GM12872 (cell line): ENCODE measurements around the gene E2F6.

ENCODE experiments used
- TF ChIP-seq, protein P1 (sequence below): IDR thresholded peaks from 3 replicates; pipeline ENCODE4 v1.5.1; 2011; ENCODE audit warnings: low read depth, mild to moderate bottlenecking, low read length, moderate library complexity; ENCODE audit not compliant: insufficient read depth

E2F6 gene

DNA sequence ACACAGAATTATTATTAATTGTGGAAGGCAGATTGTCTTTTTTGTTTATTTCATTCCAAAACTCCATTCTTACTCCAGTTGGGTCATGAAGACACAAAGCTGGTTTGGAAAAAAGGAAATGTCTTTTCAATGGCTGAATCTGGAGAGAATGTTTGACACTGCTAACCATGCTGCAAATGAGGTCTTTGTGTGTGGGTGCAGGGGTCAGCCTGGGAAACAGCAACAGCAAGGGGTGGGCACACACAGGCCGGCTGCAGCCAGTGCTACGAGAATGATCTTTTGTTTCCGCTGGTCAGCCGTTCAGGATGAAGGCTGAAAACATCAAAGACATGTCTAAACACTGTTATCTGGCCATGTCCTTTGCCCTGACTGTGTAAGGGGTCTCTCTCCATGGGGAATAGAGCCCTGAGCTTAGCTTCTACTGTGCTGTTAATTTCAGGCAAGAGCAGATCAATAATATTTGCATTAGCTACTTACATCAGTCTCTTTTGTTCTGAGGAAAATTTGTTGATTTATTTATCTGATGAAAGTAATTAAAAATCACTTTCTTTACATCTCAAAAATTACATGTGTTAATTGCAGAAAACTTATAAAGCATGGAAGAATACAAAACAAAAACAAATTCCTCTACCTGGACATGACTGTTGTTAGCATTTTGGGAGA is 33.3 kb upstream of the E2F6 start:
- TF ChIP-seq, protein P1, sequence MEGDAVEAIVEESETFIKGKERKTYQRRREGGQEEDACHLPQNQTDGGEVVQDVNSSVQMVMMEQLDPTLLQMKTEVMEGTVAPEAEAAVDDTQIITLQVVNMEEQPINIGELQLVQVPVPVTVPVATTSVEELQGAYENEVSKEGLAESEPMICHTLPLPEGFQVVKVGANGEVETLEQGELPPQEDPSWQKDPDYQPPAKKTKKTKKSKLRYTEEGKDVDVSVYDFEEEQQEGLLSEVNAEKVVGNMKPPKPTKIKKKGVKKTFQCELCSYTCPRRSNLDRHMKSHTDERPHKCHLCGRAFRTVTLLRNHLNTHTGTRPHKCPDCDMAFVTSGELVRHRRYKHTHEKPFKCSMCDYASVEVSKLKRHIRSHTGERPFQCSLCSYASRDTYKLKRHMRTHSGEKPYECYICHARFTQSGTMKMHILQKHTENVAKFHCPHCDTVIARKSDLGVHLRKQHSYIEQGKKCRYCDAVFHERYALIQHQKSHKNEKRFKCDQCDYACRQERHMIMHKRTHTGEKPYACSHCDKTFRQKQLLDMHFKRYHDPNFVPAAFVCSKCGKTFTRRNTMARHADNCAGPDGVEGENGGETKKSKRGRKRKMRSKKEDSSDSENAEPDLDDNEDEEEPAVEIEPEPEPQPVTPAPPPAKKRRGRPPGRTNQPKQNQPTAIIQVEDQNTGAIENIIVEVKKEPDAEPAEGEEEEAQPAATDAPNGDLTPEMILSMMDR: no peak

DNA sequence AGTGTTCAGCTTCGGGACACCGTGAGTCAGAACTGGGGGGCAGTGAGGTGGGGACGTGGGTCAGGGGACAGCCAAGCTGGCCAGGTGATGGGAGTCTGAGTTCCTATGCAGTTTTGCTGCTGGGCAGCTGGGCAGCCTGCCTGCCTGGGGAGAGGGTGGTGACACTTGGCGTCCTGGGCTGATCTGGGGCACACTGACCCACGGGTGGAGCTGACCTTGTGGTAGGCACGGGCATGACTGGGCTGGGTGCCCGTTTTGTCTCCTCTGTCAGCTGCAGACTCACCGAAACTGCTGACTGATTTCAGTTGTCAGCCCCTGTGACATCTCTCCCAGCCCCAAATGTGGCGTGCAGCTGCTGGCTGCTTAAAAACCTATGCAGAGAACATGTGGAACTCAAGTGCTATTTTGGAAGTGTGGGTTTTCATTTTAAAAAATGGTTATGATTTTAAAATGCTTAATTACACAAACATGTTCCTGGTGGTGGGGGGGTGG is 32.6 kb upstream of the E2F6 start:
- TF ChIP-seq, protein P1: peak; percentile 14; the same call in 1 of the 3 replicates

DNA sequence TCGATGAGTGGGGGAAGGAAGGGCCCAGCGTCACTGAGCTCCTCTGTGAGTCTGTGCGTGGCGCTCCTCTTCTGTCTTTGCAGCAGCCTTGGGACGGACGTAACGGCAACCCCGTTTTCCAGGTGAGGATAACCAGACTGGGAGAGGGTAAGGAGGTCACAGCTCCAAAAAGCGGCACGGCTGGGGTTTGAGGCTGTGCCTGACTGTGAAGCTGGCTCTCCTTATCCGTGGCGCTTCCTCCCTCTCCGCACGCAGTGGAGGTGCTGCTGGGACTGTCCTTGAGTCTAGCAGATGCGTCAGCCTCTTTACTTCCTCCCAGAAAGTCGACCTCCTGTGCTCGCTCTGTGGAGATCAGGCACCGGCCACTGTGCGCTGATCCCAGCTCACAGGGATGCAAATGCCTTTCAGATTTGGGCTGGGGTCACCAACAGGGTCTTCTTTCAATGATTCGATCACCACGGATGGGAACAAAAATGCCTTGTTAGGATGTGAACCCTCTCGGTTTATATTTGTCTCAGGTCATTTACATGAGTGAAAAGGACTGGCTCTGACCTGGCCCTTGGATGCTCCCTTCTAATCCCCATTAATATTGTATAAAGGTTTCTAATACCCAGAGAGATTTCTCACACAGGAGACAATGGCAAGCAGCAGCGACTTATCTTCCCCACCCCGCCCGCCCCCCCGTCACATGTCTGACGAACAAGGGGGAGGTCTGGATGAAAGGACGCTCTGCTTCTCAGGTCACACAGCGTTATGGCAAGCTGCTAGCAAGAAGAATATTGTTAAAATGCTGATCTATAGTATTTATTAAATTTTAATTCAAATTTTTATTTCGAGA is 30.1 kb upstream of the E2F6 start:
- TF ChIP-seq, protein P1: no peak

DNA sequence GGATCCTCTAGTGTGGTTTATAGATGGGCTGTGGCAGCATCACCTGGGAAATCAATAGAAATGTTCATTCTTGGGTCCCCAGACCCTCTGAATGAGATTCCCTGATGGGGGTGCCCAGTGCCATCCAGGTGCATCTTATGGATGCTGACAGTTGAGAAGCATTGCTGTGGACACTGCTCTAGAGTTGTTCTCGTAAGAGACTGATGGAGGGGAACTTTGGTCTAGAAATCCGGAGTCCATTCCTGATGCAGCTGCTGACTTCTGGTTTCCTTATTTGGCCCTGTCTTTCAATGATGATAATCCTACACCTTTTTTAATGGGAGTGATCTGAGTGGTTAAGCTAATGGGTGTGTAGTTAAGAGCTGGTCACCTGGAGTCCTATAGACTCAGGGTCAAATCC is 28.3 kb upstream of the E2F6 start:
- TF ChIP-seq, protein P1: no peak

DNA sequence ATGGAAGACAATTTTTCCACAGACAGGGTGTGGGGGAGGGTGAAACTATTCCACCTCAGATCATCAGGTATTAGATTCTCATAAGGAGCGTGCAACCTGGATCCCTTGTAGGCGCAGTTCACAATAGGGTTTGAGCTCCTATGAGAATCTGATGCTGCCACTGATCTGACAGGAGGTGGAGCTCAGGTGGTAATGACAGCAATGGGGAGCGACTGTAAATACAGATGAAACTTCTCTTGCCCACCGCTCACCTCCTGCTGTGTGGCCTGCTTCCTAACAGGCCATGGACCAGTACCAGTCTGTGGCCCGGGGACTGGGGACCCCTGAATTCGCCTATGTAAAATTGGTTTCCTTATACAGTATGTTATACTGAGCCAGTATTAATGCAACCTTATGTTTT is 27.3 kb upstream of the E2F6 start:
- TF ChIP-seq, protein P1: no peak

DNA sequence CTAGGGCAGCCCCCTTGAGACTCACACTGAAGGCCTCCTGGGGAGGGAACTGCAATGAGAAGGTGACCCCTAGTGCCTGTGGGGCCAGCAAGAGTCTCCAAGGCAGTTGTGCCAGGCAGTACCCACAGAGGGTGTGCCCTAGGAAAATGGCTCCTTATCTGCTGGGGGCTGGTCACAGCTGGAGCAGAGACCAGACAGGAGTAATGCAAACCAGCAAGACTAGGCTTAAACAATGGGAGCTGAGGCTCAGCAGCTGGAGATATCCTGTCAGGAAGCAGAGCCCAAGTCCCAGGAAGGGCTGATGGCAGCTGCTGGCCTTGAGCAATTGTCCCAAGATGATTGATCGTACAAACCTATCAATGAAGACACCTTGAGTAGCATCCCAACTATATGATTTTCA is 26.8 kb upstream of the E2F6 start:
- TF ChIP-seq, protein P1: no peak

DNA sequence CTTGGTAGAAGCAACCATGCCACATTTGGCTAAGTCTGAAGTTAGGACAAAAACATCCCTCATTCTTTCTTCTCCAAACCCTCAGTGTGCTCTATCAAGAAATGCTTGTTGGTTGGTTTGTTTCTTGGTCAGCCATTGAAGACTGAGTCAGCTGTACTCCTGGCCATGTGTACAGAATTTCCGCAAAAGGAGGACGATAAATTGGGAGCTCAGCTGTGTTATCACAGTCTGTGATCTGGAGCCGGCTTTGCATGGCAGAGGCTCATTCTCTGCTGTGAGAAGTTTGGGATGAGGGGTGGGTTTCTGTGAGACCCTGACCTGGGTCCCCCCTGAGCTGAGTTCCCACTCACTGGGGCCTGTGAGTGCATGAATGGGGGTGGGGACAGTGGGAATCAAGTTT is 26.3 kb upstream of the E2F6 start:
- TF ChIP-seq, protein P1: no peak
